ENCODE data around the gene SLCO3A1. TPM values are rescaled to one million over a fixed set of nuclear protein-coding genes. Genes with fewer than 3 reads are reported as not detected.

Gene SLCO3A1
- total and polyA plus RNA-seq, 2 of the 8 experiments (the other 6 are each of a cell fraction or from before 2014, with no cell fraction given), result 15.1 to 20.4 TPM

DNA sequence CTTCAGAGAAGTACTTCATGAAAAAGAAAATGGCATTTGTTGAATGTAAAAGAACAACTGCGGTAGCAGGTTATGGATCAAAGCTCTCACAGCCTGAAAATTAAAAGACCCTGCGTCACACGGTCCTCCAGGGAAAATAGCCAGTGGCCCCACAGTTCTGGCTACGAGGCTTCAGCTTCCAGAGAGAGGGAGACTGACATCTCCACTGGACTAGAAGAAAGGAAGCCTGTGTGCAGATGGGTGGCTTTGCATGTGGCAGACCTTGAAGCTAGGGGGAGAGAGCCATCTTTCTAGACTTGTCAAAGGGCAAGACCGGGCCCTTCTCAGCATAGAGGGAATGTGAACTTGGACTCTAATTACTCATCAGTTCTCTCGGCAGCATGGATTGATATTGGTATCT is 159.4 kb downstream of the SLCO3A1 start:
- H2BK120ac ChIP-seq (replicated peaks; ENCODE audit: low read depth, low read length), result no peak overlapping the region
- no peak overlapping the region for H3K14ac ChIP-seq (ENCODE audit: insufficient read length)
- H2BK20ac ChIP-seq (ENCODE audit: low read length), result no peak overlapping the region
- no peak for DNase-seq (ENCODE audit: low read depth in 1 of 2, low spot score in 2 of 2)
- H3K18ac ChIP-seq (ENCODE audit: extremely low read depth, low read length), result no peak overlapping the region
- H3K79me1 ChIP-seq (ENCODE audit: low read depth, low read length), result 0 out of 2 replicates have a peak, but pooled peaks cover 3% of the 10 kb centered on the region
- no peak overlapping the region for H2BK5ac ChIP-seq (ENCODE audit: low read depth, low read length)
- CTCF ChIA-PET (ENCODE audit: partially characterized antibody), result interaction anchor here (2.0 kb wide), 1 partner anchor 15 kb away, joined by 5 read pairs; no protein-coding TSS in a partner anchor
- no peak for FAIRE-seq
- H4K5ac ChIP-seq (ENCODE audit: insufficient read length, low read depth, low read length), result no peak overlapping the region
- no peaks in the 10 kb centered on the region for H3K23me2 ChIP-seq (ENCODE audit: low read depth, low read length)
- peaks cover 6 to 16% (median 10%) of the 10 kb centered on the region in 4 experiments for H3K4me1 ChIP-seq (replicated peaks in 1 of 4; ENCODE audit: control insufficient read depth in 3 of 4, insufficient read depth in 4 of 4, low read length in 3 of 4)
- no peaks in the 10 kb centered on the region for H3K79me2 ChIP-seq (ENCODE audit: control insufficient read depth in 1 of 2, insufficient read depth in 2 of 2, low read length in 2 of 2)
- no peak overlapping the region for H3K56ac ChIP-seq (replicated peaks; ENCODE audit: insufficient read length, low read depth, low read length)
- H3K9ac ChIP-seq (replicated peaks in 1 of 4; ENCODE audit: extremely low read depth in 1 of 4, low read depth in 3 of 4, low read length in 3 of 4), result no peak overlapping the region
- no peaks in the 10 kb centered on the region for H3K9me3 ChIP-seq (ENCODE audit: insufficient read depth in 2 of 2, low read depth in 1 of 2, low read length in 1 of 2)
- H2AK5ac ChIP-seq (ENCODE audit: low read depth, low read length), result no peak overlapping the region
- H3K36me3 ChIP-seq (ENCODE audit: control insufficient read depth in 2 of 4, insufficient read depth in 4 of 4, low read length in 3 of 4), result no peaks in the 10 kb centered on the region
- H4K8ac ChIP-seq (ENCODE audit: extremely low read depth, insufficient read depth, low read length), result no peak overlapping the region
- POLR2A ChIA-PET (ENCODE audit: partially characterized antibody), result no interaction called here
- TF ChIP-seq KDM5A (IDR thresholded peaks at IDR 0.05; ENCODE audit: low read length) (no peak), BCL11A (IDR thresholded peaks at IDR 0.05; ENCODE audit: low read depth in 2 of 2, low read length in 2 of 2) (no peak), SIN3A (conservative IDR thresholded peaks at IDR 0.05 in 1 of 2, IDR thresholded peaks at IDR 0.05 in 1 of 2; ENCODE audit: low read depth in 1 of 2, low read length in 2 of 2) (no peak), PHF8 (conservative IDR thresholded peaks at IDR 0.05; ENCODE audit: low read depth, low read length) (no peak), TEAD4 (IDR thresholded peaks at IDR 0.05; ENCODE audit: low read depth, low read length) (no peak), POU5F1 (IDR thresholded peaks at IDR 0.05; ENCODE audit: low read depth, low read length) (no peak), POLR2A (IDR thresholded peaks at IDR 0.05; ENCODE audit: control extremely low read depth in 1 of 2, low read depth in 2 of 2, low read length in 2 of 2) (no peak)
- no peak overlapping the region for H3K23ac ChIP-seq (ENCODE audit: insufficient read length)
- H2AFZ ChIP-seq (ENCODE audit: low read length), result no peak overlapping the region
- no peaks in the 10 kb centered on the region for H4K20me1 ChIP-seq (replicated peaks in 1 of 2; ENCODE audit: control insufficient read depth in 1 of 2, insufficient read depth in 2 of 2, low read length in 2 of 2)
- H2BK12ac ChIP-seq (ENCODE audit: low read depth, low read length), result no peak overlapping the region
- no peak overlapping the region for H3K4me3 ChIP-seq (ENCODE audit: extremely low read depth in 1 of 4, insufficient read depth in 2 of 4, low read depth in 3 of 4, low read length in 4 of 4)
- H3K27me3 ChIP-seq (replicated peaks in 1 of 4; ENCODE audit: control insufficient read depth in 3 of 4, extremely low read depth in 1 of 4, insufficient read depth in 3 of 4, low read length in 3 of 4), result no peaks in the 10 kb centered on the region
- H3K4ac ChIP-seq (replicated peaks; ENCODE audit: insufficient read length, low read depth, low read length), result no peak overlapping the region
- 95% methylated on average over 6 of the region's 6 CpGs; no CpG with 5 or more reads in 1 of the 2 experiments for WGBS, 2 experiments (ENCODE audit: extremely low coverage in 1 of 2, insufficient coverage in 1 of 2, insufficient read length in 1 of 2, insufficient replicate concordance in 2 of 2, low coverage in 1 of 2, low lambda C conversion rate in 2 of 2, missing lambda C conversion rate in 1 of 2)
- H3K4me2 ChIP-seq (ENCODE audit: insufficient read depth in 1 of 2, low read depth in 2 of 2, low read length in 2 of 2), result no peak overlapping the region
- H2BK15ac ChIP-seq (ENCODE audit: low read length), result no peak overlapping the region
- no peak overlapping the region for H4K91ac ChIP-seq (replicated peaks; ENCODE audit: insufficient read length, low read length)
- no peak overlapping the region for H3K27ac ChIP-seq (ENCODE audit: low read depth, low read length)
